PFSK-1 (cell line): ENCODE measurements around the gene PVR.

Source experiments
- POLR2AphosphoS5 ChIP-seq: IDR thresholded peaks from 2 replicates; pipeline ENCODE4 v1.6.1; 2012; ENCODE audit warnings: low read depth, mild to moderate bottlenecking, control low read depth, low read length, moderate library complexity
- TAF1 ChIP-seq: IDR thresholded peaks from 2 replicates; pipeline ENCODE4 v1.6.1; 2012; ENCODE audit warnings: low read length, control low read depth, borderline replicate concordance; ENCODE audit not compliant: insufficient read depth

- no peak for TF ChIP-seq POLR2AphosphoS5
- TF ChIP-seq TAF1 = no peak
Measured at GRCh38 chr19:44609219-44609618, 34.5 kb upstream of the PVR start.
